HG03045 (cell line): Measurements from ENCODE around the gene JRKL.
"Not testable (repeated sequence)": the region's sequence is repeated elsewhere in the genome, so short reads cannot be mapped to it uniquely, and the experiment has no call there.

Experiments
- ATAC-seq: cut with Tn5 transposase; IDR thresholded peaks from one replicate; pipeline ENCODE4 v1.9.1; 2021; ENCODE audit warnings: mild to moderate bottlenecking, moderate library complexity; ENCODE audit not compliant: unreplicated experiment

Gene JRKL

GRCh38 chr11:96393753-96394348 is 4.0 kb downstream of the JRKL start:
- no peak for ATAC-seq

GRCh38 chr11:96394773-96395172 is 5.0 kb downstream of the JRKL start:
- ATAC-seq = no peak

- ATAC-seq = no peak
Observed at GRCh38 chr11:96396637-96397036, 6.8 kb downstream of the JRKL start.

GRCh38 chr11:96397863-96398262 is 8.1 kb downstream of the JRKL start:
- ATAC-seq = no peak

- ATAC-seq = no peak
Observed at GRCh38 chr11:96400697-96401096, 10.9 kb downstream of the JRKL start.

- not testable (repeated sequence) for ATAC-seq
Observed at GRCh38 chr11:96411412-96411811, 21.6 kb downstream of the JRKL start.

- no peak for ATAC-seq
Observed at GRCh38 chr11:96412761-96413381, 23.1 kb downstream of the JRKL start.

- ATAC-seq = no peak
Observed at GRCh38 chr11:96413408-96413807, 23.6 kb downstream of the JRKL start.

- ATAC-seq = no peak
Observed at GRCh38 chr11:96424693-96425092, 34.9 kb downstream of the JRKL start.

GRCh38 chr11:96430668-96431067 is 40.9 kb downstream of the JRKL start:
- ATAC-seq = no peak

GRCh38 chr11:96432654-96433053 is 42.8 kb downstream of the JRKL start:
- not testable (repeated sequence) for ATAC-seq
